ENCODE data around the gene PTRH1.
A peak's percentile ranks its signal among the peaks of the same experiment; 100 is the strongest.

Gene PTRH1

DNA sequence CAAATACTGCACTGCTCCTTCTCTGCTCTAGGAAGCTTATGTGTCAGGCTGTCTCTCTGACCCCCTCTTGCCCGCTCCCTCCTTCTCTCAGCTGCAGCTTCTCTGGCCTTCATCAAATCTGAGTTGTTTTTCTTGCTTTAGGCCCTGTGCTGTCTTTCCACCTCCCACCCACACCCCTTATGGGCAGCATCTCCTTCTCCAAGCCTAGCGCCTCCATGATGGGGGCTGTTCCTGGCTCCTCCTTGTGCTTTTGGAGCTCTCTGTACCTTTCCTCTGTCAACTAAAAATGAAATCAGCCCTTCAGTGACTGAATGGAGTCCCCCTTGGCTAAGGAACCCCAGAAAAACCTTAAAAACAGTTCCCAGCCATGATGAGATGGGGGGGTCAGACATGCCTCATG is 15.3 kb downstream of the PTRH1 start:
- no peak overlapping the region for H3K4me3 ChIP-seq
- DNase-seq (ENCODE audit: low read depth, low spot score) = no peak
- no peaks in the 10 kb centered on the region for H3K36me3 ChIP-seq (ENCODE audit: insufficient read depth, low read length)
- H3K9ac ChIP-seq (ENCODE audit: insufficient read length) = no peak overlapping the region
- no peaks in the 10 kb centered on the region for H3K9me3 ChIP-seq (ENCODE audit: low read depth, low read length)
- TF ChIP-seq EZH2 (IDR thresholded peaks at IDR 0.05) = no peak
- TF ChIP-seq POLR2AphosphoS5 (IDR thresholded peaks at IDR 0.05; ENCODE audit: borderline replicate concordance, low read depth, low read length) = no peak
- TF ChIP-seq FOXP2 (optimal IDR thresholded peaks at IDR 0.05; ENCODE audit: control extremely low read depth, extremely low read length, insufficient read depth) = no peak
- H3K27ac ChIP-seq = no peak overlapping the region

DNA sequence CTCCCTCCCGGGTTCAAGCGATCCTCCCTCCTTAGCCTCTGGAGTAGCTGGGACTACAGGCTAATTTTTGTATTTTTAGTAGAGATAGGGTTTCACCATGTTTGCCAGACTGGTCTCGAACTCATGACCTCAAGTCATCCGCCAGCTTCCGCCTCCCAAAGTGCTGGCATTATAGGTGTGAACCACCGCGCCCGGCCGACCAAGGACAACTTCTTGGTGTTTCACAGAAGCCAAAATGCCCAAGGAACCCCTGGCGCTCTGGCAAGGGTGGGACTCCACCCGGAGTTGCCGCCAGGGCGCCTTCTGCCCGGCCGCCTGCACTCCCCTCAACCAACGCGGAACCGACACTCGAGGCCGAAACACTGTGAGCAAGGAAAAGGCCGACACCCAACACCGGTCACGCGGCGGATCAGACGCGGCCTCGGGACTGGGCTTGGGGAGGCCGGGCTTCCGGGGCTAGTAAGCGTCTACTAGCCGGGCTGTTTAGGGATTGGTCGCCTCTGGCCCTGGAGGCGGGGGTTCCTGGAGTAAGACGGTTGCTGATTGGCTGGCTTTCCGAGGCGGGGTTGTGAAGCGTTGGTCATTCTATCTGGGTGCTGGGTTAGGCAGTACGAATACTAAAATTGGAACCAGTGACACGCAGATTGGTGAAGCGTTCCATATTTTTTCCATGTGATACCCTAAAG is 16.3 kb downstream of the PTRH1 start:
- no peak for DNase-seq (ENCODE audit: low read depth, low spot score)
- no peaks in the 10 kb centered on the region for H3K36me3 ChIP-seq (ENCODE audit: insufficient read depth, low read length)
- TF ChIP-seq POLR2AphosphoS5 (IDR thresholded peaks at IDR 0.05; ENCODE audit: borderline replicate concordance, low read depth, low read length) (no peak), FOXP2 (optimal IDR thresholded peaks at IDR 0.05; ENCODE audit: control extremely low read depth, extremely low read length, insufficient read depth) (no peak), EZH2 (IDR thresholded peaks at IDR 0.05) (no peak)
- no peaks in the 10 kb centered on the region for H3K9me3 ChIP-seq (ENCODE audit: low read depth, low read length)
- no peak overlapping the region for H3K27ac ChIP-seq
- H3K4me3 ChIP-seq = no peak overlapping the region
- no peak overlapping the region for H3K9ac ChIP-seq (ENCODE audit: insufficient read length)

- no peak for DNase-seq (ENCODE audit: low read depth, low spot score)
- Histone ChIP-seq H3K4me3 (no peak overlapping the region), H3K27ac (no peak overlapping the region), H3K36me3 (ENCODE audit: insufficient read depth, low read length) (no peaks in the 10 kb centered on the region), H3K9me3 (ENCODE audit: low read depth, low read length) (no peaks in the 10 kb centered on the region), H3K9ac (ENCODE audit: insufficient read length) (no peak overlapping the region)
- no peak for TF ChIP-seq EZH2 (IDR thresholded peaks at IDR 0.05)
Measured at GRCh38 chr9:127698386-127698785, 17.1 kb downstream of the PTRH1 start.

GRCh38 chr9:127697575-127697974 is 17.9 kb downstream of the PTRH1 start:
- Histone ChIP-seq H3K4me3 (no peak overlapping the region), H3K9ac (ENCODE audit: insufficient read length) (no peak overlapping the region), H3K9me3 (ENCODE audit: low read depth, low read length) (no peaks in the 10 kb centered on the region), H3K27ac (no peak overlapping the region), H3K36me3 (ENCODE audit: insufficient read depth, low read length) (no peaks in the 10 kb centered on the region)
- TF ChIP-seq FOXP2 (optimal IDR thresholded peaks at IDR 0.05; ENCODE audit: control extremely low read depth, extremely low read length, insufficient read depth) (no peak), EZH2 (IDR thresholded peaks at IDR 0.05) (no peak), POLR2AphosphoS5 (IDR thresholded peaks at IDR 0.05; ENCODE audit: borderline replicate concordance, low read depth, low read length) (no peak)
- DNase-seq (ENCODE audit: low read depth, low spot score) = no peak

DNA sequence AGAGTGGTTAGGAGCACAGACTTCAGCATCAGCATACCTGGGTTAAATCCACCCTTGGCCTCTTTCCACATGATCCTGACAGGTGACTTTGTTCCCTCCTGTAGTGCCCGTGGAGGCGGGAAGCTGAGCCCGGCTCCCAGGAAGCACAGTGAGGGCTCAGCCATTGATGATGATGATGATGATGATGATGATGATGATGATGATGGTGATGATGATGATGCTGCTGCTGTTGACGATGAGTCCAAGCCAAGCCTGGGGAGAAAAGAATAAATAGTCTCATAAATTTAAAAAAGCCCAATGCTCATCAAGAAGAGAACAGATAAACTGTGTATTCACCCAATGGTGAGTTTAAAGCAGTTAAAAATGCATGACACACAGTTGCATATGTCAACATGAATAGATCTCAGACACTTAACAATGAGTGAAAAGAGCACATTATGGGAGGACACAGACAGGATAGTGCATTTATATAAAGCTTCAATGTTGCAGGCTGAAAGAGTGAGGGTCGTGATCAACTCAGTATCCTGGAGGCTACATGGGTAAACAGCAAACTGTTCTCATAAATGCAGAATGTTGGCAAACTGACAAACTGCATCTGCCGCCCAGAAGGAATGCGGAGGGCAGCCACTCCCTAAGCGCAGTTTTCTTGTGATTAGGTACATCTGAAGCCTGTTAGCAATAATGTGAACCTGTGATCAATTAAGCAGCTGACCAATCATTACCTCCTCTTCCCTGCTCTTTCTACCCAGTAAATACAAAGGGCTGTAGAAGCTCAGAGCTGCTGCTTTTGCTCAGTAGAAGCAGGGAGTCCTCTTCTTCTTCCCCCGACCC is 20.4 kb downstream of the PTRH1 start:
- no peak for TF ChIP-seq EZH2 (IDR thresholded peaks at IDR 0.05)
- TF ChIP-seq FOXP2 (optimal IDR thresholded peaks at IDR 0.05; ENCODE audit: control extremely low read depth, extremely low read length, insufficient read depth) = no peak
- no peak for TF ChIP-seq POLR2AphosphoS5 (IDR thresholded peaks at IDR 0.05; ENCODE audit: borderline replicate concordance, low read depth, low read length)
- Histone ChIP-seq H3K9ac (ENCODE audit: insufficient read length) (peak overlapping the region; percentile 17), H3K36me3 (ENCODE audit: insufficient read depth, low read length) (no peaks in the 10 kb centered on the region), H3K9me3 (ENCODE audit: low read depth, low read length) (no peaks in the 10 kb centered on the region), H3K27ac (no peak overlapping the region), H3K4me3 (peak overlapping the region; percentile 28; the same call in 1 of the 2 replicates)
- no peak for DNase-seq (ENCODE audit: low read depth, low spot score)

- Histone ChIP-seq H3K9ac (ENCODE audit: insufficient read length) (no peak overlapping the region), H3K9me3 (ENCODE audit: low read depth, low read length) (no peaks in the 10 kb centered on the region), H3K36me3 (ENCODE audit: insufficient read depth, low read length) (no peaks in the 10 kb centered on the region), H3K4me3 (no peak overlapping the region), H3K27ac (no peak overlapping the region)
- no peak for TF ChIP-seq FOXP2 (optimal IDR thresholded peaks at IDR 0.05; ENCODE audit: control extremely low read depth, extremely low read length, insufficient read depth)
- TF ChIP-seq POLR2AphosphoS5 (IDR thresholded peaks at IDR 0.05; ENCODE audit: borderline replicate concordance, low read depth, low read length) = no peak
- TF ChIP-seq EZH2 (IDR thresholded peaks at IDR 0.05) = no peak
- DNase-seq (ENCODE audit: low read depth, low spot score) = no peak
Measured at GRCh38 chr9:127693697-127694096, 21.8 kb downstream of the PTRH1 start.

DNA sequence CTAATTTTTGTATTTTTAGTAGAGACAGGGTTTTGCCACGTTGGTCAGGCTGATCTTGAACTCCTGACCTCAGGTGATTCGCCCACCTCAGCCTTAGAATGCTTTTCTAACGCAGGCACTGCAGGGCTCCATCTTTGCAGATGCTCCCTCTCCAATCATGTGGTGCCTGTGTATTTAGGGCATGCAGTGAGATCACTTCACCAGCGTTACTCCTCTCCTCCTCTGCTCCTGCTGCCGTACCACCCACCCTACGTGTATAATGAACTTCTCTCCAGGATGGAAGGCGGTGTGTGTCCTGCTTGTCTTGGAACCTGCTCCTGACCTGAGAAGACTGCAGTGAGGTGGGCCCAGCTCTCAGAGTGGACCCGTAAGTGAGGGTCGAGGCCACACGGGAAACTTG is 22.3 kb downstream of the PTRH1 start:
- Histone ChIP-seq H3K9ac (ENCODE audit: insufficient read length) (no peak overlapping the region), H3K9me3 (ENCODE audit: low read depth, low read length) (no peaks in the 10 kb centered on the region), H3K4me3 (no peak overlapping the region), H3K36me3 (ENCODE audit: insufficient read depth, low read length) (no peaks in the 10 kb centered on the region), H3K27ac (no peak overlapping the region)
- no peak for TF ChIP-seq POLR2AphosphoS5 (IDR thresholded peaks at IDR 0.05; ENCODE audit: borderline replicate concordance, low read depth, low read length)
- no peak for TF ChIP-seq FOXP2 (optimal IDR thresholded peaks at IDR 0.05; ENCODE audit: control extremely low read depth, extremely low read length, insufficient read depth)
- no peak for TF ChIP-seq EZH2 (IDR thresholded peaks at IDR 0.05)
- no peak for DNase-seq (ENCODE audit: low read depth, low spot score)

DNA sequence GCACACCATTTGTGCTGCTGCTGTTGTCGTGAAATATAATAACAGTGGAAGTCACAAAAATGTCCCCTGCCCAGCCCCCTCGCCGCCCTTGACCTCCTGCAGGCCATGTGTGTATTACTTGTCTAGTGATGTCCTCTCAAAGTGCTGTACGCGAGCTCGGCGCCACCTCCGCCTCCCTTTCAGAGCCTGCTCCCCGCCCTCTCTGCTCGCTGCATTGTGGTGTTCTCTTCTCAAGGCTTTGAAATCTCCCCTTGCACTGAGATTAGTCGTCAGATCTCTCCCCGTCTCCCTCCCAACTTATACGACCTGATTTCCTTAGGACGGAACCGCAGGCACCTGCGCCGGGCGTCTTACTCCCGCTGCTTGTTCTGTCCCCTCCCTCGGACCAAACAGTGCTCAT is 23.4 kb downstream of the PTRH1 start:
- no peaks in the 10 kb centered on the region for H3K36me3 ChIP-seq (ENCODE audit: insufficient read depth, low read length)
- no peak overlapping the region for H3K27ac ChIP-seq
- no peaks in the 10 kb centered on the region for H3K9me3 ChIP-seq (ENCODE audit: low read depth, low read length)
- no peak overlapping the region for H3K4me3 ChIP-seq
- TF ChIP-seq POLR2AphosphoS5 (IDR thresholded peaks at IDR 0.05; ENCODE audit: borderline replicate concordance, low read depth, low read length) (no peak), FOXP2 (optimal IDR thresholded peaks at IDR 0.05; ENCODE audit: control extremely low read depth, extremely low read length, insufficient read depth) (no peak), EZH2 (IDR thresholded peaks at IDR 0.05) (no peak)
- no peak for DNase-seq (ENCODE audit: low read depth, low spot score)
- H3K9ac ChIP-seq (ENCODE audit: insufficient read length) = no peak overlapping the region
